GOT3 (cell line): ENCODE results near the gene FGFBP2.
A peak's percentile ranks its signal among the peaks of the same experiment; 100 is the strongest.

ENCODE experiments used
- DNase-seq: peaks from one replicate; lab custom pipeline; 2025; ENCODE audit warnings: mixed read lengths; lab: John Stamatoyannopoulos, UW

The FGFBP2 gene

GRCh38 chr4:15968551-15969300 is 5.8 kb upstream of the FGFBP2 start:
- DNase-seq = no peak

GRCh38 chr4:15965325-15965724 is 2.4 kb upstream of the FGFBP2 start:
- no peak for DNase-seq

GRCh38 chr4:15964159-15964558 is 1.2 kb upstream of the FGFBP2 start:
- no peak for DNase-seq

- no peak for DNase-seq
These were observed 601 bp upstream of the FGFBP2 start for GRCh38 chr4:15963576-15963975.

GRCh38 chr4:15961781-15962510 is 1.0 kb downstream of the FGFBP2 start:
- DNase-seq = no peak

- no peak for DNase-seq
These were observed 4.4 kb downstream of the FGFBP2 start for GRCh38 chr4:15958562-15958961.

GRCh38 chr4:15956179-15956850 is 6.7 kb downstream of the FGFBP2 start:
- DNase-seq = peak; percentile 4

GRCh38 chr4:15955670-15956069 is 7.3 kb downstream of the FGFBP2 start:
- no peak for DNase-seq

GRCh38 chr4:15953625-15954024 is 9.3 kb downstream of the FGFBP2 start:
- DNase-seq = no peak

- no peak for DNase-seq
These were observed 11.2 kb downstream of the FGFBP2 start for GRCh38 chr4:15951781-15952180.

GRCh38 chr4:15948826-15949225 is 14.1 kb downstream of the FGFBP2 start:
- DNase-seq = no peak

- DNase-seq = no peak
These were observed 15.3 kb downstream of the FGFBP2 start for GRCh38 chr4:15947684-15948083.

GRCh38 chr4:15945516-15945915 is 17.5 kb downstream of the FGFBP2 start:
- no peak for DNase-seq

GRCh38 chr4:15944895-15945294 is 18.1 kb downstream of the FGFBP2 start:
- DNase-seq = no peak

- no peak for DNase-seq
These were observed 20.7 kb downstream of the FGFBP2 start for GRCh38 chr4:15942283-15942682.

GRCh38 chr4:15938640-15939039 is 24.3 kb downstream of the FGFBP2 start, which contains the start of gene FGFBP1:
Gene FGFBP1 (minus strand): TSS chr4:15938740. CDS start chr4:15936632, 2,108 bp downstream.
- DNase-seq = no peak

- DNase-seq = no peak
These were observed 24.8 kb downstream of the FGFBP2 start for GRCh38 chr4:15938182-15938581.

GRCh38 chr4:15936495-15936894 is 26.5 kb downstream of the FGFBP2 start:
- DNase-seq = no peak

- DNase-seq = no peak
These were observed 27.2 kb downstream of the FGFBP2 start for GRCh38 chr4:15935504-15936402.

GRCh38 chr4:15934259-15934658 is 28.7 kb downstream of the FGFBP2 start:
- DNase-seq = no peak

GRCh38 chr4:15931451-15932210 is 31.3 kb downstream of the FGFBP2 start:
- no peak for DNase-seq
